GM18858 (cell line): ENCODE measurements around the gene EPB41L4B.

Experiments
- ATAC-seq: cut with Tn5 transposase; IDR thresholded peaks from one replicate; pipeline ENCODE4 v1.9.1; 2021; ENCODE audit not compliant: unreplicated experiment

Gene EPB41L4B

GRCh38 chr9:109321727-109322126 lies 868 bp upstream of the EPB41L4B start:
- ATAC-seq = no peak

- peak; percentile 23 for ATAC-seq
Observed at GRCh38 chr9:109320331-109320741, 523 bp downstream of the EPB41L4B start.

- ATAC-seq = peak; percentile 21
Observed at GRCh38 chr9:109319626-109320241, 1.1 kb downstream of the EPB41L4B start.

- ATAC-seq = no peak
Observed at GRCh38 chr9:109319017-109319625, 1.7 kb downstream of the EPB41L4B start.

- ATAC-seq = no peak
Observed at GRCh38 chr9:109317979-109318741, 2.7 kb downstream of the EPB41L4B start.

GRCh38 chr9:109317311-109317978 lies 3.4 kb downstream of the EPB41L4B start:
- ATAC-seq = no peak

GRCh38 chr9:109316207-109316640 lies 4.6 kb downstream of the EPB41L4B start:
- ATAC-seq = no peak

GRCh38 chr9:109315480-109316206 lies 5.2 kb downstream of the EPB41L4B start:
- no peak for ATAC-seq

- no peak for ATAC-seq
Observed at GRCh38 chr9:109314011-109314531, 6.8 kb downstream of the EPB41L4B start.

- ATAC-seq = no peak
Observed at GRCh38 chr9:109313351-109313750, 7.5 kb downstream of the EPB41L4B start.

- no peak for ATAC-seq
Observed at GRCh38 chr9:109312783-109313182, 8.1 kb downstream of the EPB41L4B start.

GRCh38 chr9:109311731-109312130 lies 9.1 kb downstream of the EPB41L4B start:
- ATAC-seq = peak; percentile 83

GRCh38 chr9:109311286-109311685 lies 9.6 kb downstream of the EPB41L4B start:
- ATAC-seq = no peak

- ATAC-seq = no peak
Observed at GRCh38 chr9:109310486-109310901, 10.4 kb downstream of the EPB41L4B start.

- no peak for ATAC-seq
Observed at GRCh38 chr9:109309282-109309681, 11.6 kb downstream of the EPB41L4B start.

GRCh38 chr9:109307380-109308240 lies 13.2 kb downstream of the EPB41L4B start:
- ATAC-seq = no peak

GRCh38 chr9:109305801-109306200 lies 15.1 kb downstream of the EPB41L4B start:
- no peak for ATAC-seq

GRCh38 chr9:109304347-109304746 lies 16.5 kb downstream of the EPB41L4B start:
- no peak for ATAC-seq

- no peak for ATAC-seq
Observed at GRCh38 chr9:109303900-109304299, 17.0 kb downstream of the EPB41L4B start.

- ATAC-seq = no peak
Observed at GRCh38 chr9:109302606-109303005, 18.3 kb downstream of the EPB41L4B start.
